Naive thymus-derived CD8-positive, alpha-beta T cell (primary cell): ENCODE data around the gene HMCN2. TPM values are rescaled to one million over a fixed set of nuclear protein-coding genes. Genes with fewer than 3 reads are reported as not detected.

Source experiments
- ATAC-seq, 2 donors: fragments of 150-1000 bp; cut with Tn5 transposase in 1 of 2; sonication (Bioruptor Pico), chemical (Tn5 transposase) in 1 of 2; 1 replicate in 1 of 2; 2 replicates in 1 of 2; pipeline ENCODE4 v1.10.0; 2021; ENCODE audit warnings: mild to moderate bottlenecking in 2 of 2, moderate library complexity in 2 of 2
- POLR2A ChIA-PET: fragments of 350-600 bp; sonication (Branson Sonifier 250); formaldehyde crosslinking; loops from one replicate; lab custom pipeline; 2021; ENCODE audit warnings: antibody characterized with exemption; lab: Charles Lee
- DNase-seq, 10 donors: peaks; one replicate each; pipeline versions ENCODE4 v3.0.0 to v3.0.0-alpha.2; 2020 to 2022
- H3K27ac Mint-ChIP-seq, 10 donors: one replicate each; pipeline ENCODE4 v1.8.0; 2020 to 2022; ENCODE audit warnings: mild to moderate bottlenecking in 10 of 10, mixed read lengths in 10 of 10, moderate library complexity in 4 of 10, inconsistent platforms in 1 of 10
- H3K27me3 Mint-ChIP-seq, 5 donors: one replicate each; pipeline ENCODE4 v1.8.0; 2021 to 2022; ENCODE audit warnings: mixed read lengths in 5 of 5
- H3K36me3 Mint-ChIP-seq, 3 donors: one replicate each; pipeline ENCODE4 v1.8.0; 2020 to 2022; ENCODE audit warnings: mixed read lengths in 3 of 3, mild to moderate bottlenecking in 2 of 3, inconsistent platforms in 1 of 3
- H3K4me1 Mint-ChIP-seq, 4 donors: one replicate each; pipeline ENCODE4 v1.8.0; 2021 to 2022; ENCODE audit warnings: mixed read lengths in 4 of 4
- H3K4me3 Mint-ChIP-seq, 10 donors: one replicate each; pipeline ENCODE4 v1.8.0; 2020 to 2022; ENCODE audit warnings: mild to moderate bottlenecking in 10 of 10, mixed read lengths in 10 of 10, moderate library complexity in 6 of 10, inconsistent platforms in 1 of 10
- H3K9me3 Mint-ChIP-seq, 9 donors: one replicate each; pipeline ENCODE4 v1.8.0; 2020 to 2022; ENCODE audit warnings: mixed read lengths in 9 of 9, mild to moderate bottlenecking in 3 of 9, inconsistent platforms in 1 of 9, moderate library complexity in 1 of 9
- polyA plus RNA-seq, 3 donors: library from polyadenylated mRNA; unstranded; fragments of 300-500 nt; fragmentation: Illumina TruSeq; gene quantifications; one replicate each; pipeline ENCODE4 v1.2.3, GENCODE V29; 2021
- total RNA-seq, 8 experiments: library from RNA in 2 of 8; stranded (reverse) in 2 of 8; gene quantifications; one replicate each; pipeline ENCODE4 v1.2.3 and lab custom pipeline; 2021 to 2026

HMCN2 gene
- total and polyA plus RNA-seq, 5 experiments from 2014 or later, result not detected

DNA sequence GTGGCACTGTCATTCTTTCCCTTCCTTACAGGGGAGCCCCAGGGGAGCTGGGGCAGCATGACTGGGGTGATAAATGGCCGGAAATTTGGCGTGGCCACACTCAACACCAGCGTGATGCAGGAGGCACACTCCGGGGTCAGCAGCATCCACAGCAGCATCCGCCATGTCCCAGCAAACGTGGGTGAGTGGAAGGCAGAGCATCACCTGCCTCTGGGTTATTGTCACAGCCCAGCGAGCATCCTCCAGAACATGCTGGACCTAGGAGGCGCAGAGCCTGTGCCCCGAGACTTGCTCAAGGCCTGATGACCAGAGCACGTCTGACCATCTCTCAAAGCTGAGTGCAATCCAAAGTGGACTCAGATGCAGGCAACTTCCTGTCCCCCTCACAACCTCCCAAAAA lies 157.0 kb downstream of the HMCN2 start:
- H3K27me3 Mint-ChIP-seq, result peaks cover 0 to 4% (median 2%) of the 10 kb centered on the region in 5 donors
- DNase-seq (no peak), ATAC-seq (no peak)
- H3K36me3 Mint-ChIP-seq, result no peaks in the 10 kb centered on the region
- H3K27ac Mint-ChIP-seq, result no peak overlapping the region
- H3K9me3 Mint-ChIP-seq, result no peaks in the 10 kb centered on the region
- POLR2A ChIA-PET, result no interaction called here
- no peaks in the 10 kb centered on the region for H3K4me1 Mint-ChIP-seq
- no peak overlapping the region for H3K4me3 Mint-ChIP-seq

- peaks cover 0 to 4% (median 2%) of the 10 kb centered on the region in 5 donors for H3K27me3 Mint-ChIP-seq
- POLR2A ChIA-PET, result interaction anchor here (0.5 kb wide), 1 partner anchor 113 kb away, joined by 3 read pairs; no protein-coding TSS in a partner anchor
- no peaks in the 10 kb centered on the region for H3K36me3 Mint-ChIP-seq
- ATAC-seq (no peak), DNase-seq (no peak)
- no peak overlapping the region for H3K4me3 Mint-ChIP-seq
- no peaks in the 10 kb centered on the region for H3K4me1 Mint-ChIP-seq
- H3K9me3 Mint-ChIP-seq, result no peaks in the 10 kb centered on the region
- H3K27ac Mint-ChIP-seq, result peak overlapping the region in 1 of 10 donors; percentile 33
Measured at GRCh38 chr9:130423272-130423671, 157.7 kb downstream of the HMCN2 start.

DNA sequence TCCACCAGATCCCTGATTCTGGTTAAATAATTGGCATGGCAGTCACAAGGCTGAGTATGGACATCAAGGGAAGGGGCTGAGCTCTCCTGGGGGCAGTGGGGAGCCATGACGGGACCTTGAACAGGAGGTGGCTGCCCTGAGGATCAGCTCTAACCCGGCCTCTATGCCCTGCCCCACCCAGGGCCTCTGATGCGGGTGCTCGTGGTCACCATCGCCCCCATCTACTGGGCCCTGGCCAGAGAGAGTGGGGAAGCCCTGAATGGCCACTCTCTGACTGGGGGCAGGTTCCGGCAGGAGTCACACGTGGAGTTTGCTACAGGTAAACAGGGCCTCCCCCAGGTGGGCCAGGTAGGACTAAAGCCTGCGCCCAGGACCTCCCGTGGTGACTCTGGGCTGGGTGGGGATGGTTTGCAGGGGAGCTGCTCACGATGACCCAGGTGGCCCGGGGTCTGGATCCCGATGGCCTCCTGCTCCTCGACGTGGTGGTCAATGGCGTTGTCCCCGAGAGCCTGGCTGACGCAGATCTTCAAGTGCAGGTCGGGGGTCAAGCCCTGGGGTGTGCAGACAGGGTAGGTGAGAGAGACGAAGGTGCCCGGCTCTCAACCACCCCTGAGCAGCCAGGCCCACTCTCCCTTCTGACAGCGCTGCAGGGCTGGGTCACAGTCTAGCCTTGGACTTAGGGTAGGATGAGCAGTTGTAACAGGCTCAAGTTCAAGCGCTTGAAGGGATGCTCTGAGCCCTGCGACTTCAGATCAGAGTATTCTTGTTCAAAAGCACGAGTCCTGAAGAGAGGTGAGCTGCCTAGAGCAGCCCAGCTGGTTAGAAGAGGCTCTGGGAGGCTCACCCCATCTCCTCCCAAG lies 159.3 kb downstream of the HMCN2 start:
- Mint-ChIP-seq H3K9me3 (peaks cover 0 to under 1% (median 0%) of the 10 kb centered on the region in 9 donors), H3K4me1 (no peaks in the 10 kb centered on the region), H3K36me3 (no peaks in the 10 kb centered on the region), H3K4me3 (no peak overlapping the region), H3K27ac (no peak overlapping the region), H3K27me3 (peaks cover 0 to 13% (median 4%) of the 10 kb centered on the region in 5 donors)
- POLR2A ChIA-PET, result no interaction called here
- ATAC-seq, result no peak
- no peak for DNase-seq

- Mint-ChIP-seq H3K4me3 (no peak overlapping the region), H3K27me3 (peaks cover 1 to 23% (median 6%) of the 10 kb centered on the region in 5 donors), H3K9me3 (peaks cover 0 to 7% (median 0%) of the 10 kb centered on the region in 9 donors), H3K4me1 (peaks cover 0 to 1% (median 0%) of the 10 kb centered on the region in 4 donors), H3K27ac (no peak overlapping the region), H3K36me3 (no peaks in the 10 kb centered on the region)
- ATAC-seq (no peak), DNase-seq (no peak)
- POLR2A ChIA-PET, result no interaction called here
Measured at GRCh38 chr9:130425741-130426466, 160.3 kb downstream of the HMCN2 start.

GRCh38 chr9:130426467-130426773 lies 160.9 kb downstream of the HMCN2 start:
- DNase-seq (no peak), ATAC-seq (no peak)
- Mint-ChIP-seq H3K4me3 (no peak overlapping the region), H3K27me3 (peaks cover 1 to 23% (median 6%) of the 10 kb centered on the region in 5 donors), H3K36me3 (no peaks in the 10 kb centered on the region), H3K27ac (no peak overlapping the region), H3K9me3 (peaks cover 0 to 7% (median 0%) of the 10 kb centered on the region in 9 donors), H3K4me1 (peaks cover 0 to 1% (median 0%) of the 10 kb centered on the region in 4 donors)
- POLR2A ChIA-PET, result no interaction called here

- Mint-ChIP-seq H3K27ac (no peak overlapping the region), H3K4me3 (no peak overlapping the region)
- ATAC-seq, result no peak
Measured at GRCh38 chr9:130426883-130427282, 161.3 kb downstream of the HMCN2 start.

GRCh38 chr9:130427326-130427725 lies 161.8 kb downstream of the HMCN2 start:
- POLR2A ChIA-PET, result no interaction called here
- ATAC-seq, result no peak
- Mint-ChIP-seq H3K27ac (no peak overlapping the region), H3K4me3 (no peak overlapping the region), H3K9me3 (peaks cover 0 to 7% (median 0%) of the 10 kb centered on the region in 9 donors), H3K27me3 (peaks cover 1 to 32% (median 8%) of the 10 kb centered on the region in 5 donors), H3K4me1 (peaks cover 0 to 2% (median under 1%) of the 10 kb centered on the region in 4 donors), H3K36me3 (no peaks in the 10 kb centered on the region)
- DNase-seq, result no peak

More at GRCh38 chr9:130426883-130427282, 161.3 kb downstream of the HMCN2 start:
- Mint-ChIP-seq H3K9me3 (peaks cover 0 to 7% (median 0%) of the 10 kb centered on the region in 9 donors), H3K27me3 (peaks cover 1 to 27% (median 6%) of the 10 kb centered on the region in 5 donors), H3K36me3 (no peaks in the 10 kb centered on the region), H3K4me1 (peaks cover 0 to 1% (median 0%) of the 10 kb centered on the region in 4 donors)
- no peak for DNase-seq
- POLR2A ChIA-PET, result no interaction called here

GRCh38 chr9:130428086-130428665 lies 162.6 kb downstream of the HMCN2 start:
- H3K27me3 Mint-ChIP-seq, result peaks cover 1 to 40% (median 14%) of the 10 kb centered on the region in 5 donors
- ATAC-seq (no peak), DNase-seq (no peak)
- H3K36me3 Mint-ChIP-seq, result no peaks in the 10 kb centered on the region
- H3K27ac Mint-ChIP-seq, result no peak overlapping the region
- H3K4me3 Mint-ChIP-seq, result peak overlapping the region in 1 of 10 donors; percentile 4
- peaks cover 0 to 7% (median 0%) of the 10 kb centered on the region in 9 donors for H3K9me3 Mint-ChIP-seq
- H3K4me1 Mint-ChIP-seq, result peaks cover 0 to 8% (median 2%) of the 10 kb centered on the region in 4 donors
- POLR2A ChIA-PET, result no interaction called here

DNA sequence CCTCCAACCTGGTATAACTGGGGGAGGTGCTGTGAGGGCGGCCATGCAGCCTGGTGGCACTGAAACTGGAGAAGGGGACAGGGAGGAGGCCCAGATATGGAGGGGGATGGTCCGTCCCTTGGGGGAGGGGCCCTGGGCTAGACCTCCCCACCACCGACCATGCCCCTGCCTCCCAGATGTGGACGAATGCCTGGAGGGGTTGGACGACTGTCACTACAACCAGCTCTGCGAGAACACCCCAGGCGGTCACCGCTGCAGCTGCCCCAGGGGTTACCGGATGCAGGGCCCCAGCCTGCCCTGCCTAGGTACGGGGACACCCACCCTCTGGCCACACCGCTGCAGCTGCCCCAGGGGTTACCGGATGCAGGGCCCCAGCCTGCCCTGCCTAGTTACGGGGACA lies 163.8 kb downstream of the HMCN2 start:
- POLR2A ChIA-PET, result interaction anchor here (0.7 kb wide), 1 partner anchor 9 kb away, joined by 3 read pairs; no protein-coding TSS in a partner anchor
- Mint-ChIP-seq H3K4me3 (no peak overlapping the region), H3K9me3 (peaks cover 0 to 7% (median 0%) of the 10 kb centered on the region in 9 donors), H3K4me1 (peaks cover 0 to 8% (median 2%) of the 10 kb centered on the region in 4 donors), H3K27ac (no peak overlapping the region), H3K27me3 (peaks cover 4 to 47% (median 18%) of the 10 kb centered on the region in 5 donors), H3K36me3 (no peaks in the 10 kb centered on the region)
- DNase-seq, result no peak
- ATAC-seq, result no peak

DNA sequence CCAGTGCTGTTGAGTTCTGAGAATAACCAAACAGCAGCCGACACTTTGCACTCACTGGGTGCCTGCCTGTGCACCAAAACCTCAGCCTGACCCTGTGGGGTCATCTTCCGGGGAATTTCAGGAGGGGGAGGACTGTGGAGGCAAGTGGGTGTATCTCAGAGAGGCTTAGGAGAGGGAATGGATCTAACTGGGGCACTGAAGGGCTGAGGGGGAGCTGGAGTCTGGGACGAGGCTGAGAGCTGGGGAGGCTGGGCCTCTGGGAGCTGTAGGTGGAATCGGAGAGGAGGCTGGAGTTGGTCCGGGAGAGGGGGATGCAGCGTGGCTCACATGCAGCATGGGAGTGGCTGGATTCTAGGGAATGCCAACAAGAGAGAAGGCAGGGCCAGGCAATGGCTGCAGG lies 164.3 kb downstream of the HMCN2 start:
- ATAC-seq (no peak), DNase-seq (no peak)
- H3K4me3 Mint-ChIP-seq, result no peak overlapping the region
- POLR2A ChIA-PET, result no interaction called here
- H3K36me3 Mint-ChIP-seq, result no peaks in the 10 kb centered on the region
- H3K27ac Mint-ChIP-seq, result no peak overlapping the region
- H3K9me3 Mint-ChIP-seq, result peaks cover 0 to 7% (median 0%) of the 10 kb centered on the region in 9 donors
- H3K4me1 Mint-ChIP-seq, result peaks cover 0 to 8% (median 2%) of the 10 kb centered on the region in 4 donors
- peaks cover 4 to 48% (median 18%) of the 10 kb centered on the region in 5 donors for H3K27me3 Mint-ChIP-seq

DNA sequence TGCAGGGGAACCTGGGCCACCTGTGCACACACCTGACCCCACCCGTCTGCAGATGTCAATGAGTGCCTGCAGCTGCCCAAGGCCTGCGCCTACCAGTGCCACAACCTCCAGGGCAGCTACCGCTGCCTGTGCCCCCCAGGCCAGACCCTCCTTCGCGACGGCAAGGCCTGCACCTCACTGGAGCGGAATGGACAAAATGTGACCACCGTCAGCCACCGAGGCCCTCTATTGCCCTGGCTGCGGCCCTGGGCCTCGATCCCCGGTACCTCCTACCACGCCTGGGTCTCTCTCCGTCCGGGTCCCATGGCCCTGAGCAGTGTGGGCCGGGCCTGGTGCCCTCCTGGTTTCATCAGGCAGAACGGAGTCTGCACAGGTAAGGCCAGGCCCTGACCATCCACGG lies 164.7 kb downstream of the HMCN2 start:
- peaks cover 0 to 8% (median 2%) of the 10 kb centered on the region in 4 donors for H3K4me1 Mint-ChIP-seq
- H3K27ac Mint-ChIP-seq, result no peak overlapping the region
- peaks cover 0 to 7% (median 0%) of the 10 kb centered on the region in 9 donors for H3K9me3 Mint-ChIP-seq
- peaks cover 6 to 52% (median 19%) of the 10 kb centered on the region in 5 donors for H3K27me3 Mint-ChIP-seq
- POLR2A ChIA-PET, result no interaction called here
- no peak overlapping the region for H3K4me3 Mint-ChIP-seq
- ATAC-seq, result no peak
- DNase-seq, result no peak
- no peaks in the 10 kb centered on the region for H3K36me3 Mint-ChIP-seq

- Mint-ChIP-seq H3K27me3 (peaks cover 10 to 60% (median 22%) of the 10 kb centered on the region in 5 donors), H3K4me1 (peaks cover 0 to 8% (median 2%) of the 10 kb centered on the region in 4 donors), H3K9me3 (peaks cover 0 to 7% (median 0%) of the 10 kb centered on the region in 9 donors), H3K4me3 (no peak overlapping the region), H3K36me3 (no peaks in the 10 kb centered on the region), H3K27ac (no peak overlapping the region)
- DNase-seq (no peak), ATAC-seq (no peak)
- POLR2A ChIA-PET, result no interaction called here
Measured at GRCh38 chr9:130430734-130431535, 165.4 kb downstream of the HMCN2 start.
